AG08396 (cell line): Measurements from ENCODE around the gene LHPP.

Experiments
- DNase-seq: peaks from one replicate; pipeline ENCODE4 v3.0.0; 2012; ENCODE audit warnings: low spot score, mixed read lengths

Gene LHPP

GRCh38 chr10:124470544-124471434 lies 9.2 kb downstream of the LHPP start:
- no peak for DNase-seq

- no peak for DNase-seq
Observed at GRCh38 chr10:124472071-124472470, 10.4 kb downstream of the LHPP start.

GRCh38 chr10:124473070-124473469 lies 11.4 kb downstream of the LHPP start:
- no peak for DNase-seq

GRCh38 chr10:124474514-124475070 lies 13.0 kb downstream of the LHPP start:
- no peak for DNase-seq

- no peak for DNase-seq
Observed at GRCh38 chr10:124476043-124476725, 14.6 kb downstream of the LHPP start.

GRCh38 chr10:124477614-124478363 lies 16.2 kb downstream of the LHPP start:
- DNase-seq: peak; percentile 39

GRCh38 chr10:124478515-124478914 lies 16.9 kb downstream of the LHPP start:
- no peak for DNase-seq

- DNase-seq: no peak
Observed at GRCh38 chr10:124480860-124481259, 19.2 kb downstream of the LHPP start.

GRCh38 chr10:124481717-124482116 lies 20.1 kb downstream of the LHPP start:
- no peak for DNase-seq

GRCh38 chr10:124482236-124482800 lies 20.7 kb downstream of the LHPP start:
- no peak for DNase-seq

- DNase-seq: no peak
Observed at GRCh38 chr10:124482876-124483275, 21.3 kb downstream of the LHPP start.

GRCh38 chr10:124484031-124484430 lies 22.4 kb downstream of the LHPP start:
- DNase-seq: no peak

GRCh38 chr10:124484661-124485060 lies 23.0 kb downstream of the LHPP start:
- no peak for DNase-seq

GRCh38 chr10:124486635-124487034 lies 25.0 kb downstream of the LHPP start:
- no peak for DNase-seq

- DNase-seq: no peak
Observed at GRCh38 chr10:124491105-124491504, 29.5 kb downstream of the LHPP start.

- DNase-seq: no peak
Observed at GRCh38 chr10:124492266-124492665, 30.6 kb downstream of the LHPP start.

- no peak for DNase-seq
Observed at GRCh38 chr10:124493214-124493882, 31.7 kb downstream of the LHPP start.

- DNase-seq: no peak
Observed at GRCh38 chr10:124494046-124494807, 32.6 kb downstream of the LHPP start.

GRCh38 chr10:124495162-124495561 lies 33.5 kb downstream of the LHPP start:
- DNase-seq: no peak

GRCh38 chr10:124495725-124496124 lies 34.1 kb downstream of the LHPP start:
- no peak for DNase-seq

- DNase-seq: no peak
Observed at GRCh38 chr10:124496150-124496549, 34.5 kb downstream of the LHPP start.
